HEK293 (cell line): ENCODE data around the gene MAP2.

Experiments
- CTCF ChIP-seq: fragments of 450-650 bp; formaldehyde crosslinking; IDR thresholded peaks from 2 replicates; pipeline ENCODE4 v1.5.1; 2016; ENCODE audit warnings: missing biosample characterization, missing genetic modification characterization
- ZBTB26 ChIP-seq: fragments of 450-650 bp; formaldehyde crosslinking; optimal IDR thresholded peaks from 2 replicates; pipeline ENCODE3; 2016; ENCODE audit warnings: missing biosample characterization, mild to moderate bottlenecking, missing genetic modification characterization
- ZNF174 ChIP-seq: fragments of 450-650 bp; formaldehyde crosslinking; IDR thresholded peaks from 2 replicates; pipeline ENCODE4 v1.5.0; 2017; ENCODE audit warnings: missing biosample characterization, mild to moderate bottlenecking, missing genetic modification characterization
- ZNF555 ChIP-seq: fragments of 450-650 bp; formaldehyde crosslinking; conservative IDR thresholded peaks from 2 replicates; pipeline ENCODE4 v1.5.1; 2017; ENCODE audit warnings: missing biosample characterization, mild to moderate bottlenecking, missing genetic modification characterization, inconsistent platforms

GRCh38 chr2:209476367-209477208 is 52.7 kb downstream of the MAP2 start:
- TF ChIP-seq CTCF (tag by site-specific recombination), result no peak
- no peak for TF ChIP-seq ZNF174 (tag by site-specific recombination)
- TF ChIP-seq ZNF555 (tag by site-specific recombination), result no peak
- TF ChIP-seq ZBTB26 (tag by site-specific recombination), result no peak
